Duodenal mucosa (tissue), 2 donors: Measurements from ENCODE around the gene SLC35A3.
A peak's percentile ranks its signal among the peaks of the same experiment; 100 is the strongest.
"Not testable (repeated sequence)": the region's sequence is repeated elsewhere in the genome, so short reads cannot be mapped to it uniquely, and the experiment has no call there.

Experiments
- H3K27ac ChIP-seq: one replicate; pipeline ENCODE4 v1.7.0; 2013; ENCODE audit warnings: low read depth, low read length
- H3K27me3 ChIP-seq, 2 donors: one replicate each; pipeline ENCODE4 v1.7.0; 2013; ENCODE audit warnings: low read length in 2 of 2, control low read depth in 1 of 2; ENCODE audit not compliant: insufficient read depth in 2 of 2, control insufficient read depth in 1 of 2
- H3K36me3 ChIP-seq, 2 donors: one replicate each; pipeline ENCODE4 v1.7.0; 2013; ENCODE audit warnings: low read length in 2 of 2, control low read depth in 1 of 2; ENCODE audit not compliant: insufficient read depth in 2 of 2, control insufficient read depth in 1 of 2
- H3K4me1 ChIP-seq, 2 donors: one replicate each; pipeline ENCODE4 v1.7.0; 2013; ENCODE audit warnings: low read length in 2 of 2, control low read depth in 1 of 2; ENCODE audit not compliant: insufficient read depth in 2 of 2, control insufficient read depth in 1 of 2
- H3K4me3 ChIP-seq, 2 donors: one replicate each; pipeline ENCODE4 v1.7.0; 2013; ENCODE audit warnings: low read length in 2 of 2, low read depth in 1 of 2
- H3K9ac ChIP-seq, 2 donors: one replicate each; pipeline ENCODE4 v1.7.0; 2013; ENCODE audit warnings: low read length in 2 of 2, low read depth in 1 of 2
- H3K9me3 ChIP-seq, 2 donors: one replicate each; pipeline ENCODE4 v1.7.0; 2013; ENCODE audit warnings: low read length in 2 of 2, control low read depth in 1 of 2; ENCODE audit not compliant: control insufficient read depth in 1 of 2

SLC35A3 gene

GRCh38 chr1:99970713-99971255 is 988 bp downstream of the SLC35A3 start:
- no peaks in the 10 kb centered on the region for H3K9me3 ChIP-seq
- peaks cover 0 to 6% of the 10 kb centered on the region in 2 donors for H3K36me3 ChIP-seq
- peak overlapping the region; percentile 81 to 91 for H3K9ac ChIP-seq
- no peak overlapping the region for H3K27ac ChIP-seq
- H3K27me3 ChIP-seq = no peaks in the 10 kb centered on the region
- H3K4me3 ChIP-seq = peak overlapping the region; percentile 95 to 100
- peaks cover 11 to 23% of the 10 kb centered on the region in 2 donors for H3K4me1 ChIP-seq

GRCh38 chr1:99972066-99972465 is 2.3 kb downstream of the SLC35A3 start:
- peak overlapping the region; percentile 26 to 54 for H3K4me3 ChIP-seq

GRCh38 chr1:99975529-99975928 is 5.7 kb downstream of the SLC35A3 start:
- peaks cover 0 to 26% of the 10 kb centered on the region in 2 donors for H3K4me1 ChIP-seq
- no peaks in the 10 kb centered on the region for H3K9me3 ChIP-seq
- peak overlapping the region in 1 of 2 donors; percentile 32 for H3K4me3 ChIP-seq
- H3K9ac ChIP-seq = peak overlapping the region in 1 of 2 donors; percentile 6
- H3K36me3 ChIP-seq = peaks cover 0 to 11% of the 10 kb centered on the region in 2 donors
- no peaks in the 10 kb centered on the region for H3K27me3 ChIP-seq
- no peak overlapping the region for H3K27ac ChIP-seq

More at GRCh38 chr1:99972066-99972465, 2.3 kb downstream of the SLC35A3 start:
- Histone ChIP-seq H3K36me3 (peaks cover 0 to 11% of the 10 kb centered on the region in 2 donors), H3K4me1 (peaks cover 11 to 31% of the 10 kb centered on the region in 2 donors)
- not testable (repeated sequence) for H3K9me3 ChIP-seq, H3K9ac ChIP-seq, H3K27ac ChIP-seq, H3K27me3 ChIP-seq

GRCh38 chr1:99977326-99977725 is 7.5 kb downstream of the SLC35A3 start:
- not testable (repeated sequence) for H3K9ac ChIP-seq, H3K27me3 ChIP-seq, H3K4me3 ChIP-seq, H3K9me3 ChIP-seq, H3K27ac ChIP-seq
- Histone ChIP-seq H3K36me3 (peaks cover 0 to 11% of the 10 kb centered on the region in 2 donors), H3K4me1 (peaks cover 3 to 26% of the 10 kb centered on the region in 2 donors)

GRCh38 chr1:99978218-99978617 is 8.4 kb downstream of the SLC35A3 start:
- no peak overlapping the region for H3K27ac ChIP-seq
- no peaks in the 10 kb centered on the region for H3K27me3 ChIP-seq
- H3K9ac ChIP-seq = no peak overlapping the region
- no peaks in the 10 kb centered on the region for H3K9me3 ChIP-seq
- no peak overlapping the region for H3K4me3 ChIP-seq
- peaks cover 3 to 26% of the 10 kb centered on the region in 2 donors for H3K4me1 ChIP-seq
- peaks cover 0 to 11% of the 10 kb centered on the region in 2 donors for H3K36me3 ChIP-seq

GRCh38 chr1:99979091-99979490 is 9.3 kb downstream of the SLC35A3 start:
- H3K36me3 ChIP-seq = peaks cover 0 to 11% of the 10 kb centered on the region in 2 donors
- no peak overlapping the region for H3K4me3 ChIP-seq
- H3K4me1 ChIP-seq = peaks cover 3 to 23% of the 10 kb centered on the region in 2 donors
- H3K27ac ChIP-seq = no peak overlapping the region
- no peak overlapping the region for H3K9ac ChIP-seq
- H3K9me3 ChIP-seq = no peaks in the 10 kb centered on the region
- no peaks in the 10 kb centered on the region for H3K27me3 ChIP-seq

- H3K27ac ChIP-seq = no peak overlapping the region
- no peak overlapping the region for H3K9ac ChIP-seq
- no peak overlapping the region for H3K4me3 ChIP-seq
- H3K4me1 ChIP-seq = peaks cover 3 to 13% of the 10 kb centered on the region in 2 donors
- no peaks in the 10 kb centered on the region for H3K27me3 ChIP-seq
- H3K36me3 ChIP-seq = peaks cover 0 to 4% of the 10 kb centered on the region in 2 donors
- H3K9me3 ChIP-seq = no peaks in the 10 kb centered on the region
Observed at GRCh38 chr1:99980928-99981327, 11.1 kb downstream of the SLC35A3 start.

GRCh38 chr1:99986656-99987225 is 16.9 kb downstream of the SLC35A3 start:
- Histone ChIP-seq H3K4me1 (no peaks in the 10 kb centered on the region), H3K36me3 (peaks cover 0 to 11% of the 10 kb centered on the region in 2 donors), H3K9me3 (peaks cover 0 to 3% of the 10 kb centered on the region in 2 donors), H3K4me3 (no peak overlapping the region), H3K9ac (no peak overlapping the region), H3K27ac (no peak overlapping the region), H3K27me3 (no peaks in the 10 kb centered on the region)

GRCh38 chr1:99988210-99988765 is 18.5 kb downstream of the SLC35A3 start:
- H3K4me3 ChIP-seq = no peak overlapping the region
- no peaks in the 10 kb centered on the region for H3K4me1 ChIP-seq
- no peaks in the 10 kb centered on the region for H3K27me3 ChIP-seq
- H3K9ac ChIP-seq = no peak overlapping the region
- H3K9me3 ChIP-seq = peaks cover 0 to 7% of the 10 kb centered on the region in 2 donors
- H3K36me3 ChIP-seq = peaks cover 0 to 17% of the 10 kb centered on the region in 2 donors
- H3K27ac ChIP-seq = no peak overlapping the region

- H3K9me3 ChIP-seq = peaks cover 0 to 7% of the 10 kb centered on the region in 2 donors
- no peak overlapping the region for H3K27ac ChIP-seq
- no peak overlapping the region for H3K9ac ChIP-seq
- H3K36me3 ChIP-seq = peaks cover 0 to 25% of the 10 kb centered on the region in 2 donors
- H3K4me1 ChIP-seq = no peaks in the 10 kb centered on the region
- H3K4me3 ChIP-seq = no peak overlapping the region
- H3K27me3 ChIP-seq = no peaks in the 10 kb centered on the region
Observed at GRCh38 chr1:99992044-99992722, 22.4 kb downstream of the SLC35A3 start.
